GM18951 (cell line): ENCODE data around the gene NPHS2.

ENCODE experiments used
- POLR2A ChIP-seq: IDR thresholded peaks from 4 replicates; pipeline ENCODE4 v1.6.1; 2011; ENCODE audit warnings: mild to moderate bottlenecking; ENCODE audit not compliant: insufficient read length, insufficient read depth; ENCODE audit errors: extremely low read depth
- in situ Hi-C: fragments of 300-500 bp; cut with MboI; formaldehyde crosslinking; loops from one replicate; pipeline ENCODE4 v1.12.0; 2022; ENCODE audit warnings: low sequenced_read_pairs, mixed read lengths, inconsistent platforms; ENCODE audit not compliant: unreplicated experiment

NPHS2 gene

GRCh38 chr1:179516976-179517705, 58.6 kb downstream of the NPHS2 start:
- in situ Hi-C loops: no loop called here
- TF ChIP-seq POLR2A: no peak

GRCh38 chr1:179510038-179510437, 65.7 kb downstream of the NPHS2 start:
- in situ Hi-C loops: no loop called here
- TF ChIP-seq POLR2A: no peak

GRCh38 chr1:179509384-179509783, 66.4 kb downstream of the NPHS2 start:
- in situ Hi-C loops: no loop called here
- no peak for TF ChIP-seq POLR2A

- TF ChIP-seq POLR2A: no peak
- in situ Hi-C loops: no loop called here
Measured at GRCh38 chr1:179506199-179506598, 69.5 kb downstream of the NPHS2 start.
